GM18907 (cell line): ENCODE data around the gene DHRS1.
A peak's percentile ranks its signal among the peaks of the same experiment; 100 is the strongest.

Source experiments
- ATAC-seq: cut with Tn5 transposase; IDR thresholded peaks from one replicate; pipeline ENCODE4 v1.9.1; 2021; ENCODE audit warnings: mild to moderate bottlenecking, moderate library complexity; ENCODE audit not compliant: unreplicated experiment

DHRS1 gene

GRCh38 chr14:24285351-24285750, 14.2 kb downstream of the DHRS1 start:
- ATAC-seq: no peak

- no peak for ATAC-seq
These were observed 15.0 kb downstream of the DHRS1 start for GRCh38 chr14:24284501-24285035.

GRCh38 chr14:24283796-24284460, 15.7 kb downstream of the DHRS1 start:
- no peak for ATAC-seq

GRCh38 chr14:24282736-24283135, 16.8 kb downstream of the DHRS1 start:
- no peak for ATAC-seq

GRCh38 chr14:24281636-24282035, 17.9 kb downstream of the DHRS1 start:
- no peak for ATAC-seq

- no peak for ATAC-seq
These were observed 18.7 kb downstream of the DHRS1 start for GRCh38 chr14:24280797-24281460.

- ATAC-seq: peak; percentile 74
These were observed 20.0 kb downstream of the DHRS1 start for GRCh38 chr14:24279301-24280186.

GRCh38 chr14:24278424-24278823, 21.2 kb downstream of the DHRS1 start:
- no peak for ATAC-seq

- ATAC-seq: no peak
These were observed 21.8 kb downstream of the DHRS1 start for GRCh38 chr14:24277606-24278321.

- ATAC-seq: no peak
These were observed 22.5 kb downstream of the DHRS1 start for GRCh38 chr14:24277071-24277470.

GRCh38 chr14:24274101-24274543, 25.5 kb downstream of the DHRS1 start:
- ATAC-seq: peak; percentile 50

GRCh38 chr14:24273422-24273998, 26.1 kb downstream of the DHRS1 start:
- no peak for ATAC-seq

GRCh38 chr14:24272467-24272866, 27.1 kb downstream of the DHRS1 start:
- ATAC-seq: no peak

GRCh38 chr14:24271834-24272263, 27.7 kb downstream of the DHRS1 start:
- no peak for ATAC-seq

GRCh38 chr14:24271134-24271833, 28.3 kb downstream of the DHRS1 start, which contains the start of gene RABGGTA:
RABGGTA (minus strand) TSS chr14:24271597; CDS start chr14:24271115, 482 bp downstream.
- peak; percentile 86 for ATAC-seq

- ATAC-seq: no peak
These were observed 28.9 kb downstream of the DHRS1 start for GRCh38 chr14:24270537-24271133.

GRCh38 chr14:24269910-24270536, 29.6 kb downstream of the DHRS1 start:
- no peak for ATAC-seq

GRCh38 chr14:24269368-24269767, 30.2 kb downstream of the DHRS1 start:
- ATAC-seq: no peak

GRCh38 chr14:24268225-24268624, 31.4 kb downstream of the DHRS1 start:
- ATAC-seq: no peak
